ENCODE results near the gene CLDN6. TPM values are rescaled to one million over a fixed set of nuclear protein-coding genes. Genes with fewer than 3 reads are reported as not detected.
A peak's percentile ranks its signal among the peaks of the same experiment; 100 is the strongest.

CLDN6 gene
- total and polyA plus RNA-seq, 9 of the 15 experiments (the other 6 are each of a cell fraction or from before 2014, with no cell fraction given), result 0.22 to 0.75 (median 0.38) TPM; not detected in 3

GRCh38 chr16:2983706-2984136 is 34.3 kb downstream of the CLDN6 start:
- no TSS peak for BruUV-seq (replicated peaks)
- intact Hi-C loops (cut with micrococcal nuclease), result loop anchor here (2.0 to 5.0 kb wide), 3 partner anchors 15 to 111 kb away; partner anchors contain the start of gene PAQR4
- H3K79me2 ChIP-seq (ENCODE audit: control insufficient read depth, insufficient read depth, low read length), result peaks cover 23% of the 10 kb centered on the region
- ChIA-PET POLR2A (interaction anchor here (0.8 to 1.4 kb wide), 2 partner anchors 13 to 14 kb away, joined by 3 read pairs; no protein-coding TSS in a partner anchor), CTCF (ENCODE audit: low intra/inter-chr PET ratio) (interaction anchor here (0.6 to 0.8 kb wide), 4 partner anchors 79 to 182 kb away, joined by 4 to 7 read pairs (median 6); no protein-coding TSS in a partner anchor)
- H3K36me3 ChIP-seq (ENCODE audit: control insufficient read depth, insufficient read depth, low read length), result peaks cover 10% of the 10 kb centered on the region; the same call in 1 of the 3 replicates
- in situ Hi-C loops (cut with MboI), result no loop called here
- peak overlapping the region; percentile 95 for H2AFZ ChIP-seq (ENCODE audit: low read depth, low read length)
- H3K4me1 ChIP-seq (replicated peaks in 1 of 2; ENCODE audit: control insufficient read depth in 2 of 2, insufficient read depth in 2 of 2, low read length in 2 of 2), result peaks cover 19 to 84% of the 10 kb centered on the region in 2 experiments
- H3K4me2 ChIP-seq (ENCODE audit: insufficient read depth, low read length), result peak overlapping the region; percentile 61
- peak; percentile 88 to 94 (median 90) for DNase-seq (ENCODE audit: extremely low read depth in 1 of 4, low spot score in 3 of 4)
- H3K9me1 ChIP-seq (ENCODE audit: control insufficient read depth, insufficient read depth, low read length), result no peaks in the 10 kb centered on the region
- 7% methylated on average over 42 of the region's 42 CpGs for WGBS (ENCODE audit: insufficient coverage, low coverage, missing lambda C conversion rate)
- peak; percentile 72 for FAIRE-seq
- no peaks in the 10 kb centered on the region for H3K9me3 ChIP-seq (replicated peaks; ENCODE audit: control insufficient read depth, insufficient read depth, low read depth, low read length)
- ATAC-seq, result peak; percentile 63
- peak overlapping the region; percentile 36 to 90 for H3K9ac ChIP-seq (ENCODE audit: insufficient read depth in 1 of 2, low read depth in 2 of 2, low read length in 2 of 2)
- no peaks in the 10 kb centered on the region for H3K27me3 ChIP-seq (ENCODE audit: control insufficient read depth in 2 of 2, insufficient read depth in 2 of 2, low read length in 2 of 2)
- H3K4me3 ChIP-seq, result no peak overlapping the region
- H3K27ac ChIP-seq (ENCODE audit: extremely low read depth, low read depth, low read length), result peak overlapping the region; percentile 57; the same call in 2 of the 3 replicates
- H4K20me1 ChIP-seq (replicated peaks; ENCODE audit: control insufficient read depth, insufficient read depth, low read length), result no peaks in the 10 kb centered on the region
- TF ChIP-seq NCOR1 (IDR thresholded peaks at IDR 0.05), result no peak
- TF ChIP-seq NFRKB (IDR thresholded peaks at IDR 0.05; ENCODE audit: low read depth), result no peak
- no peak for TF ChIP-seq ZNF449 (CRISPR knock-in tag; IDR thresholded peaks at IDR 0.05)
- peak; percentile 67; the same call in 1 of the 2 replicates for TF ChIP-seq DPF2 (IDR thresholded peaks at IDR 0.05)
- TF ChIP-seq SIRT6 (IDR thresholded peaks at IDR 0.05; ENCODE audit: low read depth, low read length), result no peak
- TF ChIP-seq PYGO2 (tag; IDR thresholded peaks at IDR 0.05), result no peak
- peak; percentile 49; the same call in 1 of the 2 replicates for TF ChIP-seq FOSL1 (tag; conservative IDR thresholded peaks at IDR 0.05)
- TF ChIP-seq TEAD2 (tag; IDR thresholded peaks at IDR 0.05), result no peak
- no peak for TF ChIP-seq ZNF444 (CRISPR knock-in tag; IDR thresholded peaks at IDR 0.05)
- TF ChIP-seq SRSF3 (IDR thresholded peaks at IDR 0.05; ENCODE audit: insufficient read depth, low read length), result no peak
- peak; percentile 56; the same call in 1 of the 2 replicates for TF ChIP-seq JUND (IDR thresholded peaks at IDR 0.05; ENCODE audit: borderline replicate concordance, low read depth, low read length)
- TF ChIP-seq JUND (tag; IDR thresholded peaks at IDR 0.05; ENCODE audit: borderline replicate concordance, low read depth, low read length), result peak; percentile 22; the same call in 1 of the 3 replicates
- TF ChIP-seq STAG1 (CRISPR knock-in tag; IDR thresholded peaks at IDR 0.05; ENCODE audit: borderline replicate concordance), result no peak; the same call in 1 of the 2 replicates
- TF ChIP-seq STAT6 (CRISPR knock-in tag; IDR thresholded peaks at IDR 0.05), result no peak
- no peak for TF ChIP-seq FOS (IDR thresholded peaks at IDR 0.05; ENCODE audit: extremely low read depth, insufficient read length)
- no peak for TF ChIP-seq TGIF2 (CRISPR knock-in tag; IDR thresholded peaks at IDR 0.05)
- TF ChIP-seq FUS (optimal IDR thresholded peaks at IDR 0.05; ENCODE audit: low read depth, low read length), result no peak
- TF ChIP-seq NCOA1 (IDR thresholded peaks at IDR 0.05; ENCODE audit: low read depth), result no peak
- no peak for TF ChIP-seq TAF9B (IDR thresholded peaks at IDR 0.05; ENCODE audit: partially characterized antibody)

Data from K562 (cell line).